HCEC 1CT (cell line): ENCODE results near the gene SAT1.
"Not testable (repeated sequence)": the region's sequence is repeated elsewhere in the genome, so short reads cannot be mapped to it uniquely, and the experiment has no call there.

Source experiments
- DNase-seq: peaks from one replicate; pipeline ENCODE4 v3.0.0-alpha.2; 2017

SAT1 gene

DNA sequence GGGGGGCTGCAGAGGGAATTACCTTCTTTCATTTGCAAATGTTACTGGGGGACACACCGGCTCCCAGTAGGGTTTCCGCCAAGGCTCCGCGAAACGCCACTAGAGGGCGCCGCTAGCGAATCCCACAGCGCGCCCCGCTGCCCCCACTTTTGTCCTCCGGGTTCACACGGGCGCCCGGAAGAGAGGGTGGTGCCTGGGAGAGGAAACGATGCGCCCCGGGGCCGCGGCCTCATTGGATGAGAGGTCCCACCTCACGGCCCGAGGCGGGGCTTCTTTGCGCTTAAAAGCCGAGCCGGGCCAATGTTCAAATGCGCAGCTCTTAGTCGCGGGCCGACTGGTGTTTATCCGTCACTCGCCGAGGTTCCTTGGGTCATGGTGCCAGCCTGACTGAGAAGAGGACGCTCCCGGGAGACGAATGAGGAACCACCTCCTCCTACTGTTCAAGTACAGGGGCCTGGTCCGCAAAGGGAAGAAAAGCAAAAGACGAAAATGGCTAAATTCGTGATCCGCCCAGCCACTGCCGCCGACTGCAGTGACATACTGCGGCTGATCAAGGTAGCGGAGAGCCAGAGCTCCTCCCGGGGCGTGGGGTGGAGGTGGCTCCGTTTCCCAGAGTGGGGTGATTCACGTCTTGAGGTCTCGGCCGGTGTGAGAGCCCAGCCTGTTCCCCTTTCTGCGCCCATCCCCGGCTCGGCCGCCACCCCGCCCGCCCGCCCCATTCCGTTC lies at the start of gene SAT1:
TSS of gene SAT1 (plus strand) at position 311 of the 726 bp plus-strand sequence. CDS start at position 490, 179 bp downstream.
- DNase-seq, result peak; percentile 91

DNA sequence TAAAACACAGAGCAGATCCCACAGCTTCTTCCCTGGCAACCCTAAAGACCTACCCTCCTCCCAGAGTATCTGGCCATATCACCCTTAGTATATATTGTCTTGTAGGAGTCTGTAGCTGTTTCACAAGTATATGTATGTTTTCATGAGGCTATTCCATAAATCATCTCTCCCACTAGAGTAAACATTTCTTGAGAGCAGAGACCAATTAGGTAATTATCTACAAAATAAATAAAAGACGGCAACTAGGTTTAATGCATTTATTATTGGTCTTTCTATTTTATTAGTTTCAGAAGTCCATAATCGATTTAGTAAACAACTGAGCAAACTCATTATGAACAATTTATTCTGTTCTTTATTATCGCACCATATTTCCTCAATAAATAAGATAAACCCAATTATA lies 46.9 kb upstream of the SAT1 start:
- no peak for DNase-seq

DNA sequence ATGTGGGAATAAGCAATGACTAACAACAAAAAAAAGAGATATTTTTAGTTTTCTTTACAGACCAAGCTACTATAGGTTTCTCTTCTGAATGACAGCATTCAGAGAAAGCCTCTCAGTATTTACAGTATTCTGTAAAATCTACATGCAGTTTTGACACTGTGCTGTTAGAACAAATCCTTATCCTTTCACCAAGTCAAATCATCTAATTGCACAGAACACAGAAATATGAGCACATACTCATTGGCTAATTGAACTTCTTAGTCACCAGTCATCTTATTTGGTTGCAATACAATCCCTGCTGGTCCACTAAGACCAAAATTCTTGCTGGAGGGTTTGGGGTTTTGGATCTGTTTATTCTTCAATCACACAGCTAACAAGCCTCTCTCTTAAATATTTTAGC lies 45.6 kb upstream of the SAT1 start:
- DNase-seq, result peak; percentile 38

DNA sequence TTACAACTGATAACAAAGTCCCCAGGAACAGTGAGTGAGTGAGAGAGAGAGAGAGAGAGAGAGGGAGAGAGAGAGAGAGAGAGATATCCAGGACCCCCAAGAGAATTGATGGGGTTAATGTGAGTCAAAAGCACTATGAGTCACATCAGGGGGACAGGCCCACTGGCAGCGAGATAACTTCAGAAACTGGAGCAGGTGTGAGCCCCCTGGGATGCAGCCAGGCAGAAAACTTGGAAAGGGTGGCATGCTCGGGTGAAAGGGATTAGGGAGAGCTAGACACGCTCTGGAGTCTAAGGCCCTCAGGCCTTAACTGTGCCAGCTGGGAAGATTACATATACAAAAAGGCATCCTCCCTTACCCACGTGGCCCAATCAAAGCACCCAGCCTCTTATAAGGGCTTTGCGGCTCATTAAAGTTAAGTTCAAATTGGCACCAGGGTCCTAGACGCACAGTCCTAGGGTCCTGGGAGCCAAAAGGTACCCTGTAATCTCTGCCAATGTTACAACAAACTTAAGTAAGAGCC lies 40.7 kb upstream of the SAT1 start:
- DNase-seq, result peak; percentile 54

DNA sequence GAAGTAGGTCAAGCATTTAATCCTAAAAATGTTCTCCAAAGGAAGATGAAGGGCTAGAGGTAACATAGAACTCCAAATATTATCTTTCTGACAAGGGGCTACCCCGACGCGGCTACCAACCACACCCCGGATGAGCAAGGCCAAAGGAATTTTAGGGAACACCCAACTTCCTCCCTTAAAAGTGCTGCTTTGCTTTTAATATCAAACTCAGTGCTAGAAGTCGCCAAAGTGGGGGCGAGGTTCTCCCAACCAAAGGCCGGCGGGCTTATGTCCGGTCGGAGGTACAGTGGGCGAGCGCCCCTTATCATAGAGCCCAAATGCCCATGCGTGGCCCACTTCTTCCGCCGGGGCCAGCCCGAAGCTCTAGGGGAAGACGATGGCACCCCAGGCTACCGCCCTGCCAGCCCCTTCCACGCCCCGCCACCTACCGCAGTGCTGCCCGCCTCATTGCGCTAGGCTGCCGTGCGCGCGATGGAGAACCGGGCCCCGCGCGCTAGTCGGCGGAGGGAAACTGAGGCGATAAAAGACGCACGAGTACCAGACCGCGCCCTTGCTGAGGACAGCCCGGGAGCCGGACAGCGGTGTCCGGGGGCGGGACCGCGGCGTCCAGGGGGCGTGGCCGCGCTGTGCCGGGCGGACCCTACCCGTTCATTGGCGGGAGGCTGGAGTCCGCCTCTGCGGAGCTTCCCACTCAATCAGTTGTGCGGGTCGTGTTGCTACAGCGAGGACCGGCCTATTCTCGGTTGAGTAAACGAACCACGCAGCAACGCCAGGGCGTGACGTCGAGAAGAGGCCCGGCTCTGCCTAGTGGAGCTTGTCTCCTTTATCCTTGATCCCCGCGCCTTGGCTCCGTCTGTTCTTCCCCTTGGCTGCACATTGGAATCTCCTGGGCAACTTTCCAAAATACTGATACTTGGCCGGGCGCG lies 40.0 kb upstream of the SAT1 start, which contains the start of gene ACOT9:
TSS of gene ACOT9 (minus strand) at position 580 of the 926 bp plus-strand sequence. CDS start at position 448, 132 bp downstream.
- DNase-seq, result peak; percentile 94

DNA sequence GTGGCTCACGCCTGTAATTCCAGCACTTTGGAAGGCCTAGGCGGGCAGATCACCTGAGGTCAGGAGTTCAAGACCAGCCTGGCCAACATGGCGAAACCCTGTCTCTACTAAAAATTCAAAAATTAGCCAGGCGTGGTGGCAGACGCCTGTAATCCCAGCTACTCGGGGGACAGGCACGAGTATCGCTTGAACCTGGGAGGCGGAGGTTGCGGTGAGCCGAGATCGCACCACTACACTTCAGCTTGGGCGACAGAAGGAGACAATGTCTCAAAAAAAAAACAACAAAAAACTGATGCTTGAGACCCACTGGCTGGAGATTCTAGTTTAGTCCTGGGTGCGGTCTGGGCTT lies 39.4 kb upstream of the SAT1 start:
- DNase-seq, result not testable (repeated sequence)

- no peak for DNase-seq
These were observed 37.2 kb upstream of the SAT1 start for GRCh38 chrX:23745786-23746185.

GRCh38 chrX:23749129-23749528 lies 33.8 kb upstream of the SAT1 start:
- no peak for DNase-seq

GRCh38 chrX:23749576-23749975 lies 33.4 kb upstream of the SAT1 start:
- no peak for DNase-seq

DNA sequence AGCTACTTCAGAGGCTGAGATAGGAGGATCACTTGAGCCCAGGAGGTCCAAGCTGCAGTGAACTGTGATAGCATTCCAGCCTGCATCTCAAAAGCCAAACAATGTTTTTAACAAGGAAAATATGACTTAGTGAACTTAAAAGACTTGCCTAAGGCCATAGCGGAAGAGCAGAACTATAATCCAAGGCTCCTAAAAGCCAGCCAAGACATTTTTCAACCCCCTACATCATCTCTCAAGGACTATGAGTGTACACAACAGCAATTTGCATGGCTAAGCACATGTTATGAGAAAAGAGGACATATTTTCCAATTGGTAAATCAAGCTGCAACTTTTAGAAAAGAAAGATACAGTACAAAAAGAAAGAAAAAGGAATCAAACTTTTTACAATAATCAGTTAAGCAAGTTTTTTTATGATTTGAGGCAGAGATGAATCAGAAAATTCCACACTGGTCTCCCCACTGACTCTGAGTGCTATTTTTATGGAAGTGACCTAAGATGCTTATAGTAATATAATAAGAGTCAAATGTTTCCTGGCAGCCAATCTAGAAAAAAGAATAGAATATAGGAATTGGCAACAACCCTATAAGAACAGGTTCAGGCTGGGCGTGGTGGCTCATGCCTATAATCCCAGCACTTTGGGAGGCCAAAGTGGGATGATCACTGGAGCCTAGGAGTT lies 30.1 kb upstream of the SAT1 start:
- peak; percentile 45 for DNase-seq

DNA sequence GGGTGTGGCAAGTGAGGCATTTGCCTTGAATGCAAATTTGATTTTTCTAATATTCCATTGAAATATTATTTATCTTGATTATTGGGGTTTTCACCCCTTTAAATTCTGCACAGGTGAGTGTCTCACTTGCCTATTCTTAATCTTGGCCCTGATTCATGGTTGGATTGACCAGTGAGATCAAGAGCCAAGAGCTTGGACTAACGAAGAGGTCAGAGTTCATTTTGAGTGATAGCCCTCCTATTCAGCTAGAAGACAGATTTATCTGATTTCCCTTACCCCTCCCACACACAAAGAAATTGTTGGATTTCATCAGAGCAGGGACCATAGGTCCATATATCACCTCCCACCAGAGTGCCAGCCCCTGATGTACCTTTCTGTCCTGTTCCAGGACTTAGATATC lies 28.3 kb upstream of the SAT1 start:
- DNase-seq, result no peak

DNA sequence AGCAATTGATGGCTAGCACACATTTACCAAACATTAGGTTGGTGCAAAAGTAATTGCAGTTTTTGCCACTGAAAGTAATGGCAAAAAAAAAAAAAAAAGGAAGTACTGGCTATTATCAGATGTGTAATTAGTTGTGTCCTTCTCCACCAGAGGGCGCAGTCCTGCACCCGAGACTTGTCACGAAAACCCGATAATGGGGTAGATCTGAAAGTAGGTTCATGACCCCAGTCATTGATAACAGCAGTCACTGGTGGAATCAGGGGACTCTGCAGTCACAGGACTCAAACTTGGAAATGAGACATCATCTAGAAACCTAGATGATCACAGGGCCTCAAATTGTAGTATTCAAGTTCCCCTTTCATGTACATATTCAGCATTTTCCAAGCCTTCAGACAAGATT lies 26.8 kb upstream of the SAT1 start:
- DNase-seq, result peak; percentile 49

GRCh38 chrX:23759821-23760220 lies 23.2 kb upstream of the SAT1 start:
- DNase-seq, result no peak

GRCh38 chrX:23764188-23764984 lies 18.6 kb upstream of the SAT1 start:
- DNase-seq, result no peak

- DNase-seq, result peak; percentile 28
These were observed 17.5 kb upstream of the SAT1 start for GRCh38 chrX:23765449-23765848.

GRCh38 chrX:23765868-23766267 lies 17.1 kb upstream of the SAT1 start:
- no peak for DNase-seq

DNA sequence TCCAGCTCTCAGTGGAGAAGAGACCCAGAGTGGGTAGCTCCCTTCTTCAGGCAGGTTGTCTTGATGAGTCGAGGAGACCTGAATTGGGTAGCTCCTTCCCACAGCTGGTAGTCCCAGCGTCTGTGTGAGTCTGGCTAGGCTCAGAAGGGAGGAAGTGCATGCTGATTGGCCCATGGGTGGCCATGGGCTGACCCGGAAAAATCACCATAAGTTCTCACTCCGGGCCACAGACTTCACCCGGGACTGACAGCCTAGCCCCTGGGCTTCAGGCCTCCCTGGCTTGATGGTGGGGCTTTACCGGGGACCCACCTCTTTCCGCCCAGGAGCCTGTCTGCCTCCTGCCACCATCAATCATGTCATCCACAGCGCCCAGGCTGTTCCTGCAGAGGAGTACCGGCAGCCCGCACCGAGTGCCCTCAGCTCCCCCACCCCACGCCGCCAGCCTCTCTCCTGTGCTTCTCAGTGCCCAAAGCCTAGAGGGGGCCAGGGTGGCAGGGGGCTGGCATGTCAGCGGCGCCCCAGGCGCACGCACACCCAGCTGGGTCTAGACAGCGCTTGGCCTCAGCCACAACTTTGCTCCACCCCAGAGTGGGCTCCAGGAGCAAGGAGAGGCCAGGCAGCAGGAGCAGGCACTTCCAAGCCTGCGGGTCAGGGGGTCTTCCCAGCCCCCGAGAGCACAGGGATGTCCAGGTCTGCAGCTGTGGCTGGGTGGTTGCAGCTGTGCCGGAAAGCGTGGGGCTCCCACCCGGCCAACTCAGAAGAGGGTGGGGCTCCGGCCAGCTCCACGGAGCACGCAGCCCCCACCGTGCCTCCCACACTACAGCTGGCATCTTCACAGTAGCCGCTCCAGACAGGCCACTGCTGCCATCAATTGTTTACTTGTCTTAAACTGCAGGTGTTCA lies 16.1 kb upstream of the SAT1 start:
- no peak for DNase-seq

- DNase-seq, result no peak
These were observed 12.8 kb upstream of the SAT1 start for GRCh38 chrX:23770142-23770541.

DNA sequence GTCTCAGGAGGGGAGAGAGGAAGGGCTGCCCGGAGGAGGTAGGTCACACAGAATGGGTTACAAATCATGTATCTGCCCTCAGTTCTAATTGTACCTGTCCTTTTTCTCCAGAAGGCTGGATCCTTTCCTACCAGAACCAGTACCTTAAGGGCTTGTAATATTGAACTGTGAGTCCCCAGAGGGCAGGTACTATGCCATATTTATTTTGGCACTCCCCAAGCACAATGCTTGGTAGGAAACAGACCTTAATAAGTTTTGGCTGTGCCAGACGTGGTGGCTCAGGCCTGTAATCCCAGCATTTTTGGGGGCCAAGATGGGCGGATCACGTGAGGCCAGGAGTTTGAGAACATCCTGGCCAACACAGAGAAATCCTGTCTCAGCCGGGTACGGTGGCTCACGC lies 11.9 kb upstream of the SAT1 start:
- not testable (repeated sequence) for DNase-seq

DNA sequence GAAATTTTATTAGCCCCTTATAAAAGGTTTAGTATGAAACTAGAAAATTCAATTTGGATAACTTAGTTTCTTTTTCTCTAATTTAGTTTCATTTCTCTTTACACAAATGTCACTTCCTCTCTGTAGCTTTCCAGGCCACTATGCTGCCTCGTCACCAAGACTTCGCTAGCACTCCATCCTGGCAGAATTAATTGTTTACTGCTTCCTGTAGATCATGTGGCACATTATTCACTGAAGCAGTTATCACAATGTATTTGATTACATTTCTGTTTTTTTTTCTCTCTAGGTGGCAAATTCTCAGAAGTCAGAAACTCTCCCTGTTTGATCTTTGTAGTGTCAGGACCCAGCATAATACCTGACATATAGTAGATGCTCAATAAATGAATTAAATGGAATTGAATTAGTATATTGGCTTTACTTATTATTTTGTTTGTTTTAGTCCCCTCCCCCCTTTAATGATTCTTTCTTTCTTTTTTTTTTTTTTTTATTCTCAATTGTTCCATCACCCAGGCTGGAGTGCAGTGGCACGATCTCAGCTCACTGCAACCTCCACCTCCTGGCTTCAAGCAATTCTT lies 9.3 kb upstream of the SAT1 start:
- DNase-seq, result no peak

DNA sequence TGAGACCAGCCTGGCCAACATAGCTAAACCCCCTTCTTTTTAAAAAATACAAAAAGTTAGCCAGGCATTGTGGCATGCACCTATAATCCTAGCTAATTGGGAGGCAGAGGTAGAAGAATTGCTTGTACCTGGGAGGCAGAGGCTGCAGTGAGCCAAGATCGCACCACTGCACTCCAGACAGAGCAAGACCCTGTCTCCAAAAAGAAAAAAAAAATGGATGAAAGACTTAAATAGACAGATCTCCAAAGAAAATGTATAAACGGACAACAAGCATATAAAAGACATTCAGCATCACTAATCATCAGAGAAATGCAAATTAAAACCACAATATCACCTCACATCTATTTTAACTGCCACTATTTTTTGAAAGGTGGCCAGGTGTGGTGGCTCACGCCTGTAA lies 6.6 kb upstream of the SAT1 start:
- DNase-seq, result no peak
